Stimulated activated CD8-positive, alpha-beta memory T cell treated with anti-CD3 and anti-CD28 coated beads, Interleukin-4, amount 100 ng/mL, for 24 hours (primary cell): ENCODE measurements around the gene SNAP29.
"Not testable (repeated sequence)": the region's sequence is repeated elsewhere in the genome, so short reads cannot be mapped to it uniquely, and the experiment has no call there.

Source experiments
- DNase-seq: peaks from one replicate; pipeline ENCODE4 v3.0.0-alpha.2; 2020; ENCODE audit warnings: low read depth

Gene SNAP29

GRCh38 chr22:20858615-20859416 lies at the start of gene SNAP29, which contains the start of gene PI4KA:
SNAP29 (plus strand) TSS chr22:20859007; CDS start chr22:20859111, 104 bp downstream.
PI4KA (minus strand) TSS chr22:20858811; CDS start chr22:20858725, 86 bp downstream.
- peak; percentile 98 for DNase-seq

GRCh38 chr22:20809538-20810185 lies 49.1 kb upstream of the SNAP29 start:
- no peak for DNase-seq

DNA sequence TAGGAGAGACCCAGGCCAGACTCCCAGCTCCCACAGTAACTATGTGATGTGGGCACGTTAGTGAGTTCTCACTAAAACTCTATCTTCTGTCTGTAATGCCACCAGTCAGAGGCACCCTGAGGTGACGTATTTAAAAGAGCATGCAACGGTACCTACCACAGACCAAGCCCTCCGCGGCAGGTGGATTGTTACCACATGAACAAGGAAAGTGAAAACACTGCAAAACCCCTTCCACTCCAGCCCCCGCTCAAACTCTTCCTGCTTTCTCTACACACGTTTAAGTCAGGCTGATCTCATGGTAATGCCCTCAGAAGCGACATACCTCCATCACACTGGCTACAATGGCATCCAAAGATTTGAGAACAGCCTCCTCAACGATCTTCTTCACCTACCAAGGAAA lies 48.2 kb upstream of the SNAP29 start:
- no peak for DNase-seq

DNA sequence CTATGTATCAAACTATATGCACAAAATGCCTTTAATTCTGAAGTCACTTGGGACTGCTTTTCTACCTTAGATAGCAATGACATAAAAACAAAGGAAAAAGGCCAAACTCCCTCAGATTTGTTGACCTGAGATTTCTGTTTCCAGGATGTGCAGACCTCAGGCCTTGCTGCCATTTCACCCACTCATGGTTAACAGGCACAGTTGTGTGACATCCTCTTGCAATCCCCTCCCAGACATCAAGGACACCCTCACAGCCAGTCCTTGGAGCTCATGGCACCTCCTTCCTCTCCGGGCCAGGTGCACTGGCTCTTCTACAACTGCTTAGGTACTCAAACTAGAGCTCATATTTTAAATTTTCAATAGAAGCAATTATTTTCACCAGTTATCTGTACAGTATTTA lies 47.6 kb upstream of the SNAP29 start:
- no peak for DNase-seq

DNA sequence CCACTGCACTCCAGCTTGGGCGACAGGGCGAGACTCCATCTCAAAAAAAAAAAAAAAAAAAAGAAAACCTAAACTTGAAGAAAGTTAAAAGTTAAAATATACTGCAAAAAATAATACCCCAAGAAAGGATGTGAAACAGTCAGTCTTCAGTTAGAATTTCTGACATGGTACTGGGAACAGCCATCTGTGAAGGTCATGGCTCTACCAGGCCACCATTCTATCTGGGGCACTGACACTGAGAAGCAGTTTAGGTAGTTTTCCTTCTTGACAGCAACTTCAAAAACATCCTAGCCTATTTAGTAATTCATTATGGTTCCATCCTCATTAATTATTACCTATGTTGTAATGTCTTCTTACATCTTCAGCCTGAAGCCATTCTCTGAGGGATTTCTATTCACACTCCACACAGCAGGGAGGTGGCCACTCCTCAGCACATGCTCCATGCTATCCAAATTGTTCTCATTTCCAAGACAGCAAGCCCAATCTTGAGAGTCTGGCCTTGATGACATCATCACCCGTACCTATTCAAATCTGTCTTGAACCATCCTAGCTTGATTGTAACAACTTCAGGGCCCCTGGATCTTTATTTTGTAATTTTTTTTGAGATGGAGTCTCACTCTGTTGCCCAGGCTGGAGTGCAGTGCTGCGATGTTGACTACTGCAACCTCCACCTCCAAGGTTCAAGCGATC lies 46.7 kb upstream of the SNAP29 start:
- DNase-seq: no peak

DNA sequence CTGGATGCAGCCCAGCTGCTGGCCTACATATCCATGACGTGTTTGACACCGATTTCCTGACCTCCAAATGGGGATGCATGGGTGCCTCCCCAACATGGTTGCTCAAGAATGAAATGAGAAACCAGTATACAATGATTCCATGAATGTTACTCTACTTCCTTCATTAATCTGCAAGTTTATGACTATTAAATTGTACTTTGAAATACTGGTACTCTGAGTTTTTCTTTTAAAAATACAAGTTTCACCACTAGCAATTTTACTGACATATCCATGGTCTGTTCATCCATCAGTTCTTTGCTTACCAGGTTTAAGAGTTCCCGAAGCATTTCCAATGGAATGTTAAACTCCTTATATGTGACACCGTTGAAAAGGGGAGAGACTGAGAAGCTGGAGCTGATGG lies 45.8 kb upstream of the SNAP29 start:
- DNase-seq: no peak

- no peak for DNase-seq
Measured at GRCh38 chr22:20814221-20814808, 44.5 kb upstream of the SNAP29 start.

DNA sequence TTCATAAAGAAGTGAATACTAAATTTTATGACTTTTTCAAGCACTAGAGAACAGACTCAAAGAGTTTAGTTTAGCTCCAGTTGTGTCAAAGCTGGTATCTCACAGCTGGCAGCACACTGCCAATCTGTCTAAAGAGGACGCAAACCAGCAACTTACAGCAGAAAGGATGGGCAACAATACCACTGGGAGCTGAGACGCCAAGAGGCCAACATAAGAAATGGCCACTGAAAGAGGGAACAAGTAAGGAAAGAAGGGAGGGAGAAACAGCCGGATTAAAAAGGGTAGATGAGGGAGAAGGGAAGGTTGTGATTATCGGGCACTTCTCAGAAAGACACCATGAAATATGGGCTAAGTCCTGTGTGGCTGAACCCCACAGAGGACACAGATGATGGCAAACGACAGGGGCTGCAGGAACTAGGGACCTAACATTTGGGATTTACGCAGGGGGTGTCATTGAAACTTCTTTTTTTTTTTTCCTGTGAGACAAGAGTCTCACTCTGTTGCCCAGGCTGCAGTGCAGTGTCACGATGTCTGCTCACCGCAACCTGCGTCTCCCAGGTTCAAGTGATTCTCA lies 43.2 kb upstream of the SNAP29 start:
- no peak for DNase-seq

DNA sequence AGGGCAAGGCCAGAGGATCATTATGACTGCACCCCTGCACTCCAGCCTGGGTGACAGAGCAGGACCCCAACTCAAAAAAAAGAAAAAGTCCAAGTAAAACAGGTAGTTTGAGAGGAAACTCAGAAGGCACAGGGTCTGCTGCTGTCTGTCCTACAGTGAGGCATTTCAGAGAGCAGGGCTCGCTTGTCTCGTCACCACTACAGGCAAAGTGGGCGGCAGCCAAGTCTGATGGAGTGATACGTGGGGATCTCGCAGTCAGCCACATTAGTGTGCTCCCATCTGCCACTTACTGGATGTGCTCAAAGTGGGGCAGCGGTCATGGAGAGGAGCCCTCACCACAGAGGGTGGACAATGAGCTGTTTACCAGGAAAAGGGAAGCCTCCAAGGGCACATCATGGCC lies 42.2 kb upstream of the SNAP29 start:
- DNase-seq: no peak

DNA sequence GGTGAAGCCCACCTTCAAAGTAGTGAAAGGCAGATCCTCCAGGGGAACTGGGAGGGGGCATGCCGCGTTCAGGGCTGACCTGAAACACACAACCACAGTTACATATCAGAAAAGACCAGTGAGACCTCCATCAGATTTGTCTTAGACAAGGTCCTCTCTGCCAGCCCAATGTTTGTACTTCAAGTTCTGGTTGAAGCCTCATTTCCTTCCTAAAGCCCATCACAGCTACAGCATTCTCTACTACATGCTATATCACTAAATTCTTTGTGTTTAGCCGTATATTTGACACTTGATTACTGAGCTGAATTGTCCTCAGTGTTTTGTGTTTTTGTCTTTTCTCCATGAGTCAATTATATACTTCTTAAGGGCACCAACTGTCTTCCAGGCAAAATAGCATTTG lies 40.3 kb upstream of the SNAP29 start:
- no peak for DNase-seq

DNA sequence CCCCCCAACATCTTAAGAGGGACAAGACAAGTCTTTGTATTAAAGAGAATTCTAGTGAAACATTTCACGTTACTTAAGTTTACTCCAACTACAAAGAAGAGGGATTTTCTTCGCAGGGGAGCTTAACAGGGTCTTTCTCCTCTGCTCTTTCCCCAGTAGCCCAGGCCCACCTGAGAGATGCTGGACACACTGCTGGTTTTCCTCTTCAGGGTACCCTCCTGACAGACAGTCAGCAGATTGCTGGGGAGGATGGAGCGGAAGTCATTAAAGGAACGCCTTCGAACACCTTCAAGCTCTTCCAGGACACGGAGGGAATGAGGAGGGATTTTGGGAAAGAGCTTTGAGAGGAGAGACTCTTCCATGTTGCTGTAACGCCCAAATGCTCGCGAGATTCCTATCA lies 39.3 kb upstream of the SNAP29 start:
- DNase-seq: no peak

- not testable (repeated sequence) for DNase-seq
Measured at GRCh38 chr22:20821717-20822239, 37.0 kb upstream of the SNAP29 start.

GRCh38 chr22:20822240-20822639 lies 36.6 kb upstream of the SNAP29 start:
- DNase-seq: no peak

DNA sequence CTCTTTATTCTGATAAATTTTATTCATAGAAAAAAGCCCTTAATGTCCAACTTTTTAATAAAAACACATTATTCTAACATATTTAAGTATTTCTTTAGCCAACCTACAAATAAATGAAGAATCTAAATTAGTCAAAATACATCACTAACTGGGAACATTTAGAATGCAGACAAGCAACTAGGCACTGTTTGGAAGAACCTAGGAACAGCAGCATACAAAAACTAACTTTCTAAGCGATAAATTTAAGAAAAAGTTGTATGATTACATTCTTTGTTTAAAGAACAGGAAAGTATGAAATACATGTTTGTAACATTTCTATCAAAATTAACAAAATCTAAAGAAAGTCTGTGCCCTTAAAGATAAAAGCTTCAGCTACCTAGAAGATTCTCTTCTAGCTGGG lies 35.5 kb upstream of the SNAP29 start:
- no peak for DNase-seq

DNA sequence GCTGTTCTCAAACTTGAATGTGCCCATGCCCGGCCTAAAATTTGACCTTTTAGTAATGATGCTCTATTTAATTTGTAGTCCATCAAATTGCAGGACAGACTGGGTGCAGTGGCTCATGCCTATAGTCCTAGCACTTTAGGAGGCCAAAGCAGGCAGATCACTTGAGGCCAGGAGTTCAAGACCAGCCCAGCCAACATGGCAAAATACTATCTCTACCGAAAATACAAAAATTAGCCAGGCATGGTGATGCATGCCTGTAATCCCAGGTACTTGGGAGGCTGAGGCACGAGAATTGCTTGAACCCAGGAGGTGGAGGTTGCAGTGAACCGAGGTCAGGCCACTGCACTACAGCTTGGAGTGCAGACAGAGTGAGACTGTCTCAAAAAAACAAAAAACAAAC lies 33.6 kb upstream of the SNAP29 start:
- not testable (repeated sequence) for DNase-seq

DNA sequence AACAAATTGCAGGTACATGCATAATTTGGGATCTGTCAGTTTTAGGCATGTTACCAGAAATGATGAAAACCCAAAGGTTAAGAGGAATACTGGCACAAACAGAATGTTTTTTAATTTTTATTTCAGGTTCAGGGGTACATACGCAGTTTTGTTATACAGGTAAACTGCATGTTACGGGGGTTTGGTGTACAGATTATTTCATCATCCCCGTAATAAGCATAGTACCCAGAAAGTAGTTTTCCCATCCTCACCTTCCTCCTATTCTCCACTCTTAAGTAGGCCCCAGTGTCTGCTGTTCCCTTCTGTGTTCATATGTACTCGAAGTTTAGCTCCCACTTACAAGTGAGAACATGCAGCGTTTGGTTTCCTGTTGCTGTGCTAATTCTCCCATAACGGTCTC lies 33.2 kb upstream of the SNAP29 start:
- DNase-seq: no peak

GRCh38 chr22:20826373-20827152 lies 32.2 kb upstream of the SNAP29 start:
- DNase-seq: not testable (repeated sequence)

- DNase-seq: no peak
Measured at GRCh38 chr22:20829491-20830134, 29.2 kb upstream of the SNAP29 start.

DNA sequence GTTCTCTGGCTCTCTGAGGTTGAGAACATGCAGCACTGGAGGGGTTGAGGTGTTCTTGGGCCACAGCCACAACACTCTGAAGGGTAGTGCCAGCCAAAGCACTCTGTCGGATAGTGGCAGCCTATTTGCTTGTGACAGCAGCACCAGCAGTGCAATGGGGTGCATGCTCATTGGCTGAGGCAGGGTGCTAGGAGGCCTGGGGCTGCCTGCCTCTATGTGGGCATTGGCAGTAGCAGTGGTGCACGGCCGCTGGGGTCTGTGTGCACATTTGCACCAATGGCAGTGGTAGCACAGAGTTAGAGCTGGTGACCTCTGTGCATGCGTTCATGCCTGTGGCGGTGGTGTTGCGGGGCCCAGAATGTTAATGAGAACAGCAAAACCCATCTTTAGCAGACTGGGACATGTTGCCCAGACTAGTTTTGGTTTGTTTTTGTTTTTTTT lies 25.6 kb upstream of the SNAP29 start:
- DNase-seq: no peak

DNA sequence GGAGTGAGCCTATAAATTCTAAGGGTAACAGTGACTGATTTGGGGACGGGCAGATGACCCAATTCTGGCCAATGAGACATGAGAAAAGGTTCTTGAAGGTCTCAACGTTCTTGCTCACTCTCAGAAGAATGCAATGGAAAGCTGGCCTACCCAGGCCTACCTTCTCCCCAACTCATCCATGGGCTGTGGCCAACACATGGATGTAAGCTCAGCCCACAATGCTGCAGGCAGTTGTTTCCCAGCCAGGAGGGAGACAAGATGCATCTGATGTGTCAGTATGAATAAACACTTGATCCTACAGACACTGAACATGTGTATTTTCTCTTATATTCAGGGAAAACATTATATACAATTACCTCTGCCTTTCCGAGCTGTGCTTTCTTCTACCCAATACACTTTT lies 24.6 kb upstream of the SNAP29 start:
- no peak for DNase-seq

DNA sequence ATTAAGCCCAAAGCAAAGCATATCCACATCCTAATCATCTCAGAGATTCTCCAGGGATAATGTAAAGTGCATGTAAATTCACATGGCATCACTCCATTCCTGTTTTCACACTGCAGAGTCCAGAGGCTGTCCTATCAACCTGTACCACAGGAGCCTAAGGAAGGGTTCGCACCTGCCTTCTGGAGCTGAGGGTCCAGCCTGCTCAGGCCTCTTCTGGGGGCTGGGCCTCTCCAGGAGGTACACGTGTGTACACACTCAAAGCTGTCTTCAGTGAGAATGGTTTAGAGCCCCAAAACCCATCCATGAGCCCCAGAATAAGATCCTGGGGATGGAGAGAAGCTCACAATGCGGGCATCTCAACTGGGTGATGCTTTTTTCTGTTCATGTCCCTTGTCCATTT lies 24.1 kb upstream of the SNAP29 start:
- DNase-seq: no peak
